SU-DHL-6 (cell line): ENCODE measurements around the gene AP5Z1.
"Not testable (repeated sequence)": the region's sequence is repeated elsewhere in the genome, so short reads cannot be mapped to it uniquely, and the experiment has no call there.

Experiments used
- H2AFZ ChIP-seq: fragments of 200-600 bp; sonication (generic); 2 replicates; pipeline ENCODE4 v1.6.1; 2014; ENCODE audit warnings: low read depth, mild to moderate bottlenecking, moderate library complexity, mixed read lengths, antibody characterized with exemption, low read length; ENCODE audit not compliant: severe bottlenecking
- H3F3A ChIP-seq: fragments of 200-600 bp; shearing (Covaris generic); 2 replicates; pipeline ENCODE4 v1.6.0; 2016; ENCODE audit warnings: antibody characterized with exemption, mild to moderate bottlenecking; ENCODE audit not compliant: insufficient read depth
- H3K27ac ChIP-seq: fragments of 200-600 bp; sonication (generic); 2 replicates; pipeline ENCODE4 v1.5.1; 2016; ENCODE audit warnings: low read depth, mild to moderate bottlenecking, low read length, moderate library complexity, mixed read lengths
- H3K27me3 ChIP-seq: fragments of 200-600 bp; sonication (generic), shearing (Covaris generic); 2 replicates; pipeline ENCODE4 v1.6.0; 2014; ENCODE audit warnings: mild to moderate bottlenecking, low read length
- H3K36me3 ChIP-seq: fragments of 200-600 bp; sonication (generic); 2 replicates; pipeline ENCODE4 v1.6.1; 2014; ENCODE audit warnings: mild to moderate bottlenecking, low read length, mixed read lengths
- H3K4me2 ChIP-seq: fragments of 300-600, 200-600 bp; shearing (Covaris generic), sonication (generic); 2 replicates; pipeline ENCODE4 v1.6.0; 2014; ENCODE audit warnings: low read length, low read depth, mild to moderate bottlenecking; ENCODE audit not compliant: poor library complexity, severe bottlenecking
- H3K4me3 ChIP-seq: fragments of 200-600 bp; sonication (generic); 2 replicates; pipeline ENCODE4 v1.5.1; 2014; ENCODE audit warnings: antibody characterized with exemption, low read length, mild to moderate bottlenecking, mixed read lengths; ENCODE audit not compliant: insufficient read depth, poor library complexity, severe bottlenecking
- H3K79me2 ChIP-seq: fragments of 200-600 bp; sonication (generic); 2 replicates; pipeline ENCODE4 v1.6.1; 2014; ENCODE audit warnings: mild to moderate bottlenecking, low read length, moderate library complexity; ENCODE audit not compliant: insufficient read depth
- H3K9ac ChIP-seq: fragments of 200-600 bp; sonication (generic); 2 replicates; pipeline ENCODE4 v1.7.0; 2014; ENCODE audit warnings: mild to moderate bottlenecking, low read length
- H3K9me2 ChIP-seq: fragments of 200-600 bp; sonication (generic); replicated peaks from 2 replicates; pipeline ENCODE4 v1.6.1; 2014; ENCODE audit warnings: low read length; ENCODE audit not compliant: insufficient read depth
- H3K9me3 ChIP-seq: fragments of 200-600 bp; sonication (generic); 2 replicates; pipeline ENCODE4 v1.6.1; 2014; ENCODE audit warnings: low read length, mixed read lengths; ENCODE audit not compliant: insufficient read depth
- H4K20me1 ChIP-seq: fragments of 200-600 bp; sonication (generic); 2 replicates; pipeline ENCODE4 v1.6.1; 2014; ENCODE audit warnings: low read depth, mild to moderate bottlenecking, antibody characterized with exemption, low read length, moderate library complexity, mixed read lengths
- EZH2phosphoT487 ChIP-seq: fragments of 200-600 bp; sonication (generic), shearing (Covaris generic); conservative IDR thresholded peaks from 2 replicates; pipeline ENCODE4 v1.6.1; 2018; ENCODE audit warnings: mild to moderate bottlenecking, antibody characterized with exemption, low read length, moderate library complexity, mixed read lengths
- TF ChIP-seq, protein P1 (sequence below): fragments of 200-600 bp; sonication (generic); IDR thresholded peaks from one replicate; pipeline ENCODE4 v1.5.1; 2017; ENCODE audit warnings: antibody characterized with exemption, mild to moderate bottlenecking, low read length, moderate library complexity; ENCODE audit not compliant: insufficient read depth, poor library complexity, severe bottlenecking

The AP5Z1 gene

DNA sequence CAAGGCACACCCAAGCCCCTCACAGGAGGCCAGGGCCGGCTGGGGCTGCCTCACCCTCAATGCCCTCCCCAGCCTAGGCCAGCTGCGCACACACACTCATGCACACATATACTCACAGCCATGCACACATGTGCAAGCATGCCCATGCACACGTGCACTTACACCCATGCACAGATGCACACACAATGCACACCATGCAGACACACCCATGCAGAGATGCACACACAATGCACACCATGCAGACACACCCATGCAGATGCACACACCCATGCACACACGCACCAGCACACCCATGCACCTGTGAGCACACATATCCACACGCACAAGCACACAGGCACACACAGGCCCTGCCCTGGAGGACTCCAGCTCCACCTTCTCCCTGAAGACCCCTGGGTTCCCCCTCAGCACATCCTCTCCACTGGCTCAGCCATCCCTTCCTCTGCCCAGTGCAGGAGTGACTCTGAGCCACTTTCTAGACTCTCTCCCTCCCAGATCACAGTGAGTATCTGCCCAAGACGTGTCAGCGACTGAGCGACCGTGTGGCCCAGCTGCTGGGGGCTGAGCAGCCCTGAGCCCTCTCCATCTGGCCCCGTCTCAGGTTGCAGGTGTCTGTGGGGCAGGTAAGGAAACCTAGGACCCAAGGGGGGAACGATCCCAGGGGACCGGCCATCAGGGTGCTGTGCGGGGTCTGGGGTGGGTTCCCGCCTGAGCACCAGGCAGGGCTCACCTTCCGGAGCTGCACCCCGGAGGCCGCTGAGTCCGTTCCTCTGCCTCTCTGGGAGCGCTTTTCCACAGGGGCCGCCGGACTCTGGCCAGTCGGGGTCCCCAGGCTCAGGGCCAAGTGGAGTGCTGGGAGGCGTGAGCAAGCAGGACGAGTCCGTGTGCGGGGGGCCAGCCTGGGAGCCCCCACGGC lies 25.8 kb downstream of the AP5Z1 start:
- no peaks in the 10 kb centered on the region for H3K9me3 ChIP-seq
- no peak overlapping the region for H2AFZ ChIP-seq
- no peak overlapping the region for H3K4me2 ChIP-seq

DNA sequence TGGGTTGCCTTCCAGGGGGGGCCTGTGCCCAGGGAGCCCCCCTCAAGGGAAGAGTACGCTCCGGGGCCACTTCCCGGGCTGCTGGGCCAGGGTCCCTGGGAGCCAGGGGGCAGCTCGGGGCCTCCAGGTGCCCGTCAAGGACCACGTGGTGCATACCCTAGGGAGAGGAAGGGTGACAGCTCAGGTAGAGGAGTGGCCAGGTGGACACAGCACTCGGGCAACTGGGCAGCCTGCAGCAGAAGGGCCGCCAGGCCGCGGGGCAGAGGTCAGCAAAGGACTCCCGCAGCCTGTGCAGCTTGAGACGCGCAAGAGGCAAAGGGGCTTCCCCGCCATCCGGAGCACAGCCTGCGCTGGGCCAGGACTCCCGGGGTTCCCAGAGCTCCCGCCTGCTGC lies 26.4 kb downstream of the AP5Z1 start:
- Histone ChIP-seq H3K9ac (no peak overlapping the region), H3K79me2 (no peaks in the 10 kb centered on the region), H3K9me2 (no peaks in the 10 kb centered on the region), H3K36me3 (no peaks in the 10 kb centered on the region), H3K4me2 (no peak overlapping the region), H3F3A (no peaks in the 10 kb centered on the region), H2AFZ (no peak overlapping the region), H4K20me1 (no peaks in the 10 kb centered on the region), H3K4me3 (no peak overlapping the region), H3K27me3 (no peaks in the 10 kb centered on the region), H3K9me3 (no peaks in the 10 kb centered on the region), H3K27ac (no peak overlapping the region)
- no peak for TF ChIP-seq EZH2phosphoT487
- TF ChIP-seq, protein P1, sequence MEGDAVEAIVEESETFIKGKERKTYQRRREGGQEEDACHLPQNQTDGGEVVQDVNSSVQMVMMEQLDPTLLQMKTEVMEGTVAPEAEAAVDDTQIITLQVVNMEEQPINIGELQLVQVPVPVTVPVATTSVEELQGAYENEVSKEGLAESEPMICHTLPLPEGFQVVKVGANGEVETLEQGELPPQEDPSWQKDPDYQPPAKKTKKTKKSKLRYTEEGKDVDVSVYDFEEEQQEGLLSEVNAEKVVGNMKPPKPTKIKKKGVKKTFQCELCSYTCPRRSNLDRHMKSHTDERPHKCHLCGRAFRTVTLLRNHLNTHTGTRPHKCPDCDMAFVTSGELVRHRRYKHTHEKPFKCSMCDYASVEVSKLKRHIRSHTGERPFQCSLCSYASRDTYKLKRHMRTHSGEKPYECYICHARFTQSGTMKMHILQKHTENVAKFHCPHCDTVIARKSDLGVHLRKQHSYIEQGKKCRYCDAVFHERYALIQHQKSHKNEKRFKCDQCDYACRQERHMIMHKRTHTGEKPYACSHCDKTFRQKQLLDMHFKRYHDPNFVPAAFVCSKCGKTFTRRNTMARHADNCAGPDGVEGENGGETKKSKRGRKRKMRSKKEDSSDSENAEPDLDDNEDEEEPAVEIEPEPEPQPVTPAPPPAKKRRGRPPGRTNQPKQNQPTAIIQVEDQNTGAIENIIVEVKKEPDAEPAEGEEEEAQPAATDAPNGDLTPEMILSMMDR = no peak

More for the DNA sequence above, 25.8 kb downstream of the AP5Z1 start:
- H4K20me1 ChIP-seq = no peaks in the 10 kb centered on the region
- no peaks in the 10 kb centered on the region for H3K79me2 ChIP-seq
- no peaks in the 10 kb centered on the region for H3K36me3 ChIP-seq
- H3F3A ChIP-seq = no peaks in the 10 kb centered on the region
- H3K27me3 ChIP-seq = no peaks in the 10 kb centered on the region
- H3K27ac ChIP-seq = no peak overlapping the region
- H3K9ac ChIP-seq = no peak overlapping the region
- TF ChIP-seq, protein P1 = no peak
- TF ChIP-seq EZH2phosphoT487 = no peak
- H3K9me2 ChIP-seq = no peaks in the 10 kb centered on the region
- H3K4me3 ChIP-seq = no peak overlapping the region

DNA sequence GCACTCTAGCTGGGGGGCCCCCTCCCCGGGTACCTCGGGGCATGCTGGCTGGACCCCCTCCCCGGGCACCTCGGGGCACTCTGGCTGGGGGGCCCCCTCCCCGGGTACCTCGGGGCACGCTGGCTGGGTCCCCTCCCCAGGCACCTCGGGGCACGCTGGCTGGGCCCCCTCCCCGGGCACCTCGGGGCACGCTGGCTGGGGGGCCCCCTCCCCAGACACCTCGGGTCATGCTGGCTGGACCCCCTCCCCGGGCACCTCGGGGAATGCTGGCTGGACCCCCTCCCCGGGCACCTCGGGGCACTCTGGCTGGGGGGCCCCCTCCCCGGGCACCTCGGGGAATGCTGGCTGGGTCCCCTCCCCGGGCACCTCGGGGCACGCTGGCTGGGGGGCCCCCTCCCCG lies 27.2 kb downstream of the AP5Z1 start:
- H3K27ac ChIP-seq, H2AFZ ChIP-seq, H3K36me3 ChIP-seq, H3K4me2 ChIP-seq, H3K9me3 ChIP-seq, H3F3A ChIP-seq, H3K9me2 ChIP-seq, H4K20me1 ChIP-seq, H3K9ac ChIP-seq, H3K4me3 ChIP-seq, H3K79me2 ChIP-seq, H3K27me3 ChIP-seq: not testable (repeated sequence)

GRCh38 chr7:4803397-4804241 lies 28.2 kb downstream of the AP5Z1 start:
- TF ChIP-seq, protein P1 = no peak
- no peak for TF ChIP-seq EZH2phosphoT487
- Histone ChIP-seq H3K36me3 (no peaks in the 10 kb centered on the region), H3K79me2 (no peaks in the 10 kb centered on the region), H3K27ac (no peak overlapping the region), H3K9me2 (no peaks in the 10 kb centered on the region), H4K20me1 (no peaks in the 10 kb centered on the region), H3K4me3 (no peak overlapping the region), H3F3A (no peaks in the 10 kb centered on the region), H3K27me3 (no peaks in the 10 kb centered on the region), H3K9me3 (no peaks in the 10 kb centered on the region), H3K9ac (no peak overlapping the region), H3K4me2 (no peak overlapping the region), H2AFZ (no peak overlapping the region)
